ENCODE data around the gene MAMSTR. TPM values are rescaled to one million over a fixed set of nuclear protein-coding genes. Genes with fewer than 3 reads are reported as not detected.
A peak's percentile ranks its signal among the peaks of the same experiment; 100 is the strongest.
"Not testable (repeated sequence)": the region's sequence is repeated elsewhere in the genome, so short reads cannot be mapped to it uniquely, and the experiment has no call there.

The MAMSTR gene
- 1 to 10 TPM; 1.1 to 1.7 TPM for total RNA-seq

- Mint-ChIP-seq H3K4me1 (peaks cover 8% of the 10 kb centered on the region), H3K36me3 (ENCODE audit: low read depth) (no peaks in the 10 kb centered on the region), H3K27ac (peak within 1 kb of the TSS; percentile 97), H3K9me3 (no peaks in the 10 kb centered on the region), H3K4me3 (peak within 1 kb of the TSS; percentile 93), H3K27me3 (no peaks in the 10 kb centered on the region)
- ATAC-seq (replicated peaks) = no peak
Measured at GRCh38 chr19:48719263-48720171, at the start of gene MAMSTR. Gene MAMSTR, minus strand, starts transcription at chr19:48719725. Its CDS starts 694 bp downstream, at chr19:48719031.

- ATAC-seq (replicated peaks) = no peak
- H3K36me3 Mint-ChIP-seq (ENCODE audit: low read depth) = no peaks in the 10 kb centered on the region
Measured at GRCh38 chr19:48768994-48769713, 49.6 kb upstream of the MAMSTR start.

GRCh38 chr19:48768171-48768753 lies 48.7 kb upstream of the MAMSTR start:
- H3K9me3 Mint-ChIP-seq; H3K4me3 Mint-ChIP-seq; H3K27ac Mint-ChIP-seq; ATAC-seq (replicated peaks); H3K36me3 Mint-ChIP-seq (ENCODE audit: low read depth); H3K4me1 Mint-ChIP-seq: not testable (repeated sequence)
- peaks cover 14% of the 10 kb centered on the region for H3K27me3 Mint-ChIP-seq

More at GRCh38 chr19:48768994-48769713, 49.6 kb upstream of the MAMSTR start:
- H3K4me3 Mint-ChIP-seq = no peak overlapping the region
- H3K9me3 Mint-ChIP-seq = no peaks in the 10 kb centered on the region
- peaks cover 14% of the 10 kb centered on the region for H3K27me3 Mint-ChIP-seq
- H3K27ac Mint-ChIP-seq = no peak overlapping the region
- no peaks in the 10 kb centered on the region for H3K4me1 Mint-ChIP-seq

GRCh38 chr19:48765816-48766215 lies 46.3 kb upstream of the MAMSTR start:
- not testable (repeated sequence) for H3K9me3 Mint-ChIP-seq, H3K4me1 Mint-ChIP-seq

GRCh38 chr19:48760504-48761205 lies 41.1 kb upstream of the MAMSTR start:
- H3K4me1 Mint-ChIP-seq = peaks cover 6% of the 10 kb centered on the region
- no peak overlapping the region for H3K4me3 Mint-ChIP-seq
- H3K27ac Mint-ChIP-seq = peak overlapping the region; percentile 62
- no peaks in the 10 kb centered on the region for H3K9me3 Mint-ChIP-seq
- peak; percentile 53 for ATAC-seq (replicated peaks)
- H3K36me3 Mint-ChIP-seq (ENCODE audit: low read depth) = no peaks in the 10 kb centered on the region
- peaks cover 13% of the 10 kb centered on the region for H3K27me3 Mint-ChIP-seq

More at GRCh38 chr19:48765816-48766215, 46.3 kb upstream of the MAMSTR start:
- not testable (repeated sequence) for H3K27ac Mint-ChIP-seq; ATAC-seq (replicated peaks); H3K36me3 Mint-ChIP-seq (ENCODE audit: low read depth); H3K4me3 Mint-ChIP-seq
- H3K27me3 Mint-ChIP-seq = peaks cover 23% of the 10 kb centered on the region

GRCh38 chr19:48757741-48758144 lies 38.2 kb upstream of the MAMSTR start:
- Mint-ChIP-seq H3K27ac (no peak overlapping the region), H3K36me3 (ENCODE audit: low read depth) (no peaks in the 10 kb centered on the region), H3K4me3 (no peak overlapping the region), H3K27me3 (peaks cover 20% of the 10 kb centered on the region), H3K9me3 (no peaks in the 10 kb centered on the region), H3K4me1 (peaks cover 13% of the 10 kb centered on the region)
- no peak for ATAC-seq (replicated peaks)

GRCh38 chr19:48757089-48757675 lies 37.7 kb upstream of the MAMSTR start:
- H3K27me3 Mint-ChIP-seq = peaks cover 18% of the 10 kb centered on the region
- no peak for ATAC-seq (replicated peaks)
- H3K9me3 Mint-ChIP-seq = no peaks in the 10 kb centered on the region
- no peak overlapping the region for H3K27ac Mint-ChIP-seq
- peaks cover 13% of the 10 kb centered on the region for H3K4me1 Mint-ChIP-seq
- no peaks in the 10 kb centered on the region for H3K36me3 Mint-ChIP-seq (ENCODE audit: low read depth)
- no peak overlapping the region for H3K4me3 Mint-ChIP-seq

GRCh38 chr19:48756686-48757085 lies 37.2 kb upstream of the MAMSTR start:
- H3K27ac Mint-ChIP-seq = no peak overlapping the region
- peaks cover 13% of the 10 kb centered on the region for H3K4me1 Mint-ChIP-seq
- no peak for ATAC-seq (replicated peaks)
- H3K27me3 Mint-ChIP-seq = peaks cover 18% of the 10 kb centered on the region
- no peaks in the 10 kb centered on the region for H3K36me3 Mint-ChIP-seq (ENCODE audit: low read depth)
- H3K9me3 Mint-ChIP-seq = no peaks in the 10 kb centered on the region
- no peak overlapping the region for H3K4me3 Mint-ChIP-seq

GRCh38 chr19:48756212-48756611 lies 36.7 kb upstream of the MAMSTR start:
- peaks cover 15% of the 10 kb centered on the region for H3K27me3 Mint-ChIP-seq
- H3K9me3 Mint-ChIP-seq = no peaks in the 10 kb centered on the region
- no peaks in the 10 kb centered on the region for H3K36me3 Mint-ChIP-seq (ENCODE audit: low read depth)
- peaks cover 13% of the 10 kb centered on the region for H3K4me1 Mint-ChIP-seq
- no peak for ATAC-seq (replicated peaks)
- no peak overlapping the region for H3K27ac Mint-ChIP-seq
- H3K4me3 Mint-ChIP-seq = no peak overlapping the region

GRCh38 chr19:48755787-48756186 lies 36.3 kb upstream of the MAMSTR start:
- Mint-ChIP-seq H3K27me3 (peaks cover 10% of the 10 kb centered on the region), H3K9me3 (no peaks in the 10 kb centered on the region), H3K27ac (no peak overlapping the region), H3K4me1 (peaks cover 12% of the 10 kb centered on the region), H3K4me3 (no peak overlapping the region), H3K36me3 (ENCODE audit: low read depth) (no peaks in the 10 kb centered on the region)
- ATAC-seq (replicated peaks) = no peak

GRCh38 chr19:48755084-48755641 lies 35.6 kb upstream of the MAMSTR start, which contains the start of gene FGF21:
Gene FGF21, plus strand, starts transcription at chr19:48755524. Its CDS starts 713 bp downstream, at chr19:48756237.
- peaks cover 10% of the 10 kb centered on the region for H3K27me3 Mint-ChIP-seq
- H3K4me1 Mint-ChIP-seq = peaks cover 8% of the 10 kb centered on the region
- peak within 1 kb of the TSS; percentile 78 for H3K4me3 Mint-ChIP-seq
- H3K27ac Mint-ChIP-seq = no peak within 1 kb of the TSS
- H3K36me3 Mint-ChIP-seq (ENCODE audit: low read depth) = no peaks in the 10 kb centered on the region
- ATAC-seq (replicated peaks) = no peak
- H3K9me3 Mint-ChIP-seq = no peaks in the 10 kb centered on the region

GRCh38 chr19:48752496-48753365 lies 33.2 kb upstream of the MAMSTR start, which contains the start of gene FUT1:
Gene FUT1, minus strand, starts transcription at chr19:48752641. Its CDS starts 1,360 bp downstream, at chr19:48751281.
- peak; percentile 79 for ATAC-seq (replicated peaks)
- Mint-ChIP-seq H3K36me3 (ENCODE audit: low read depth) (no peaks in the 10 kb centered on the region), H3K9me3 (no peaks in the 10 kb centered on the region), H3K27me3 (peaks cover 10% of the 10 kb centered on the region), H3K4me3 (peak within 1 kb of the TSS; percentile 78), H3K4me1 (peaks cover 8% of the 10 kb centered on the region), H3K27ac (no peak within 1 kb of the TSS)
